ENCODE measurements around the gene DNAI4.

DNA sequence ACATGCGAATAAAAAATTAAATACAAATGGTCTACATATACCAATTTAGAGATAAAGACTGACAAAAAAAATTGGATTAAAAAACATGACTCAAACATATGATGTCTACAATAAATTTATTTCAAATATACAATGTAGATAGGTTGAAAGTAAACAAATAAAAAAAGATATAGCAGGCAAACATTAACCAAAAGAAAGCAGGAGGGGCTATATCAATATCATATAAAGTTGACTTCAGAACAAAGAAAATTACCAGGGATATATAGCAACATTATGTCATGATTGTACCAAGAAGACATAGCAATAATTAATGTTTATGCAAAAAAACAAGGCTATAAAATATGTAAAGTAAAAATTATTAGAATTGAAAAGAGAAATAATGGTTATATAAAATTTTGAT is 73.7 kb downstream of the DNAI4 start:
- no peak for TF ChIP-seq CTCF (conservative IDR thresholded peaks at IDR 0.05; ENCODE audit: low read length)
- no peak for TF ChIP-seq EZH2phosphoT487 (IDR thresholded peaks at IDR 0.05; ENCODE audit: borderline replicate concordance, low read depth, low read length)
